CD4-positive, CD25-positive, alpha-beta regulatory T cell (primary cell): ENCODE results near the gene ME1. TPM values are rescaled to one million over a fixed set of nuclear protein-coding genes. Genes with fewer than 3 reads are reported as not detected.
"Not testable (repeated sequence)": the region's sequence is repeated elsewhere in the genome, so short reads cannot be mapped to it uniquely, and the experiment has no call there.

ENCODE experiments used
- ATAC-seq, 2 donors: fragments of 150-1000 bp; cut with Tn5 transposase; one replicate each; pipeline ENCODE4 v1.10.0; 2021; ENCODE audit warnings: low read depth in 2 of 2, moderate number of reproducible peaks in 2 of 2, moderate library complexity in 1 of 2
- DNase-seq, 3 donors: peaks; one replicate each; pipeline versions ENCODE4 v3.0.0 to v3.0.0-alpha.2; 2012 to 2022; ENCODE audit warnings: mixed read lengths in 1 of 3
- H3K27ac ChIP-seq: one replicate; pipeline ENCODE4 v1.7.0; 2013; ENCODE audit warnings: mild to moderate bottlenecking, low read length; ENCODE audit not compliant: insufficient read depth, poor library complexity, severe bottlenecking
- H3K27me3 ChIP-seq: one replicate; pipeline ENCODE4 v1.7.0; 2013; ENCODE audit warnings: low read length; ENCODE audit not compliant: control insufficient read depth, insufficient read depth
- H3K36me3 ChIP-seq: one replicate; pipeline ENCODE4 v1.7.0; 2013; ENCODE audit warnings: mild to moderate bottlenecking, low read length, moderate library complexity; ENCODE audit not compliant: control insufficient read depth, insufficient read depth
- H3K4me1 ChIP-seq: 2 replicates; pipeline ENCODE4 v1.7.0; 2013; ENCODE audit warnings: mild to moderate bottlenecking, low read length; ENCODE audit not compliant: insufficient read depth, control insufficient read depth, poor library complexity, severe bottlenecking
- H3K4me3 ChIP-seq: one replicate; pipeline ENCODE4 v1.7.0; 2013; ENCODE audit warnings: low read depth, mild to moderate bottlenecking, low read length, moderate library complexity
- H3K9me3 ChIP-seq, 2 experiments: 1 replicate in 1 of 2; 2 replicates in 1 of 2; pipeline ENCODE4 v1.7.0; 2013; ENCODE audit warnings: low read length in 2 of 2, mild to moderate bottlenecking in 1 of 2, moderate library complexity in 1 of 2; ENCODE audit not compliant: control insufficient read depth in 2 of 2
- H3K27ac Mint-ChIP-seq, 3 donors: one replicate each; pipeline ENCODE4 v1.8.0; 2020 to 2022; ENCODE audit warnings: mild to moderate bottlenecking in 3 of 3, mixed read lengths in 3 of 3, moderate library complexity in 2 of 3
- H3K27me3 Mint-ChIP-seq: one replicate; pipeline ENCODE4 v1.8.0; 2022; ENCODE audit warnings: mild to moderate bottlenecking, mixed read lengths
- H3K36me3 Mint-ChIP-seq: one replicate; pipeline ENCODE4 v1.8.0; 2020; ENCODE audit warnings: mixed read lengths
- H3K4me1 Mint-ChIP-seq, 4 donors: one replicate each; pipeline ENCODE4 v1.8.0; 2020 to 2022; ENCODE audit warnings: mixed read lengths in 4 of 4, mild to moderate bottlenecking in 1 of 4
- H3K4me3 Mint-ChIP-seq, 4 donors: one replicate each; pipeline ENCODE4 v1.8.0; 2020 to 2022; ENCODE audit warnings: mild to moderate bottlenecking in 4 of 4, mixed read lengths in 4 of 4, moderate library complexity in 3 of 4
- H3K9me3 Mint-ChIP-seq, 7 donors: one replicate each; pipeline ENCODE4 v1.8.0; 2020 to 2022; ENCODE audit warnings: mixed read lengths in 7 of 7, mild to moderate bottlenecking in 3 of 7, moderate library complexity in 2 of 7
- polyA plus RNA-seq, 4 donors: library from polyadenylated mRNA; unstranded; fragments of 300-500 nt; fragmentation: Illumina TruSeq; gene quantifications; one replicate each; pipeline ENCODE4 v1.2.3, GENCODE V29; 2021
- total RNA-seq: library from RNA; stranded (reverse); gene quantifications from one replicate; pipeline ENCODE4 v1.2.3, GENCODE V29; 2022

ME1 gene
- total and polyA plus RNA-seq, 5 donors from 2014 or later: not detected

DNA sequence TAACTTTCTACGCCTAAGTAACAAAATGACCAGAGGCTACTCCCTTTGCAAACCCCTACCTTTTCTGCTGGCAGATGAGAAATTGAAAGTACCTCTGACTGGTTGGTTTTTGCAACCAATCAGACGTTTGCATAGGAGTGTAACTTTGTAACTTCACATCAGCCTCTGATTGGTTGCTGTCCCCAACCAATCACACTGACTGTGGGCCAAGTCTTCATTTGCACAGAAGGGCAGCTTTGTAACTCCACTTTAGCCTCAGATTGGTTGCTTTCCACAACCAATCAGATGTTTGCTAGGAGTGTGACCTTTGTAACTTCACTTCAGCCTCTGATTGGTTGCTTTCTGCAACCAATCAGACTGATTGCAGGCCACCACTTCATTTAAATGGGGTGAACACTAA lies 89.1 kb downstream of the ME1 start:
- ATAC-seq: no peak
- peaks cover 11% of the 10 kb centered on the region for H3K27me3 Mint-ChIP-seq

DNA sequence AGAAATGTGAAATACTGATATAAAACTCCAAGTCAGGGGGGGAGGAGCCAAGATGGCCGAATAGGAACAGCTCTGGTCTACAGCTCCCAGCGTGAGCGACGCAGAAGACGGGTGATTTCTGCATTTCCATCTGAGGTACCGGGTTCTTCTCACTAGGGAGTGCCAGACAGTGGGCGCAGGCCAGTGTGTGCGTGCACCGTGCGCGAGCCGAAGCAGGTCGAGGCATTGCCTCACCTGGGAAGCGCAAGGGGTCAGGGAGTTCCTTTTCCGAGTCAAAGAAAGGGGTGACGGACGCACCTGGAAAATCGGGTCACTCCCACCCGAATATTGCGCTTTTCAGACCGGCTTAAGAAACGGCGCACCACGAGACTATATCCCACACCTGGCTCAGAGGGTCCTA lies 96.9 kb downstream of the ME1 start:
- H3K27ac ChIP-seq, H3K4me3 ChIP-seq, H3K27me3 Mint-ChIP-seq, H3K27ac Mint-ChIP-seq, H3K36me3 ChIP-seq, H3K4me1 Mint-ChIP-seq, DNase-seq, H3K36me3 Mint-ChIP-seq, H3K4me3 Mint-ChIP-seq, H3K27me3 ChIP-seq, H3K9me3 ChIP-seq, ATAC-seq, H3K9me3 Mint-ChIP-seq, H3K4me1 ChIP-seq: not testable (repeated sequence)

More for the DNA sequence above, 89.1 kb downstream of the ME1 start:
- H3K4me3 Mint-ChIP-seq: no peak overlapping the region
- H3K4me1 ChIP-seq: no peaks in the 10 kb centered on the region
- H3K9me3 ChIP-seq: no peaks in the 10 kb centered on the region
- H3K27ac Mint-ChIP-seq: no peak overlapping the region
- H3K36me3 ChIP-seq: no peaks in the 10 kb centered on the region
- H3K36me3 Mint-ChIP-seq: no peaks in the 10 kb centered on the region
- no peaks in the 10 kb centered on the region for H3K27me3 ChIP-seq
- H3K4me3 ChIP-seq: no peak overlapping the region
- DNase-seq: no peak
- H3K9me3 Mint-ChIP-seq: peaks cover 0 to 2% (median 0%) of the 10 kb centered on the region in 7 donors
- H3K27ac ChIP-seq: no peak overlapping the region
- no peaks in the 10 kb centered on the region for H3K4me1 Mint-ChIP-seq

DNA sequence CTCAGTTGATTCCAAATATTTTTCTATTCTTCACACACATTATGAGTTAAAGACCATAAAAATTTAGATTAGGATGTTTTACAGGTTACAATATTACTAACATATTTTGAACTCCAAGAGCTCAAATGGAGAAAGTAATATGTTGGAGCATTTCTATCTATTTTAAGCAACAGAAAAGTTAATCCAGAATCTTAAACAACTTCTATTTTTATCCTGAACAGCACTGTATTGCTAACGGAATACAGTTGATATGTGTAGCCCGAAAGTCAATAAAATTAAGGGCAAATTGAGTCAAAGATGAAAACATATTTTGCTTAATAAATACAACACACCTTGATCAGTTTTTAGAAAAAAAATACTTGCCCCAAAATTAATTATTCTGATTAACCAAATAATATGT lies 97.4 kb downstream of the ME1 start:
- Mint-ChIP-seq H3K4me3 (no peak overlapping the region), H3K9me3 (peaks cover 0 to 5% (median 2%) of the 10 kb centered on the region in 7 donors), H3K27ac (no peak overlapping the region), H3K4me1 (no peaks in the 10 kb centered on the region), H3K36me3 (no peaks in the 10 kb centered on the region), H3K27me3 (no peaks in the 10 kb centered on the region)
- ATAC-seq: no peak
- Histone ChIP-seq H3K36me3 (no peaks in the 10 kb centered on the region), H3K4me1 (no peaks in the 10 kb centered on the region), H3K4me3 (no peak overlapping the region), H3K9me3 (no peaks in the 10 kb centered on the region), H3K27ac (no peak overlapping the region), H3K27me3 (no peaks in the 10 kb centered on the region)
- DNase-seq: no peak

DNA sequence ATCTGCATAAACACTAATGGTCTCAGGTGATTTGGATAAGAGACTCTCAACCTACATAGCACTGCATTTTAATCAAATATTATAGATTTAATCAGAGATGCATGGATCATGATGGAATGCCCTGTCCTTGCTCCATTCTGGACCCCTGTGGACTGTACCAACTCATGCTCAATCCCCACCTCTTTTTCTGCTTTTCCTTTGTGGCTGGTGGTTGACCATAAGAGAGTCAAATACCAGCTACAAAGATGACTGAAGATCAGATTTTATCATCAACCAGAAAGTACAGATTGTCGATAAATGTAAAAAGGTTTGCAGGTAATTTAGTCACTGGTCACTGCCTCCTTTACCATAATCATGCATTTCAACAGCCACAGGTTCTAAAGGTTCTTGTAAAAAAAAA lies 116.2 kb downstream of the ME1 start:
- Histone ChIP-seq H3K27ac (no peak overlapping the region), H3K4me3 (no peak overlapping the region), H3K36me3 (no peaks in the 10 kb centered on the region), H3K4me1 (no peaks in the 10 kb centered on the region), H3K9me3 (no peaks in the 10 kb centered on the region), H3K27me3 (no peaks in the 10 kb centered on the region)
- Mint-ChIP-seq H3K4me1 (no peaks in the 10 kb centered on the region), H3K9me3 (peaks cover 0 to 4% (median 1%) of the 10 kb centered on the region in 7 donors), H3K36me3 (no peaks in the 10 kb centered on the region), H3K27ac (no peak overlapping the region), H3K4me3 (no peak overlapping the region), H3K27me3 (no peaks in the 10 kb centered on the region)
- ATAC-seq: no peak
- no peak for DNase-seq

DNA sequence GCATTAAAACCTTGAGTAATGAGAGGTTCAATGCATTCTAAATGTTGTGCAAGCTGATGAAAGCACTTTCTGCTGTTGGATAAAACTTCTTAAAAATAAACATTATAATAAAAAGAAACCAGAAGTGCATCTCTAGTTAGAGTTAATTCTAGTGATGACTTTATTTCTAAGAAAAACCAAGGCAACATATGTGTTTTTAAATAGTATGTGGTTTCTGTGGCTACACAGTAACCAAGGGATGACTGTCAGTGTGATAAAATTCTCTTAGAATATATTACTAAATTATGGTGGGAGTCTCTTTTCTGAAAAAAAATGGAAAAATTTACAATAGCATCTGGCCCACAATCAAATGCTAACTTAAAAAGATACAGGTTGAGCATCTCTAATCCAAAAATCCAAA lies 117.0 kb downstream of the ME1 start:
- Mint-ChIP-seq H3K27ac (no peak overlapping the region), H3K9me3 (peaks cover 0 to 4% (median 1%) of the 10 kb centered on the region in 7 donors), H3K27me3 (no peaks in the 10 kb centered on the region)

DNA sequence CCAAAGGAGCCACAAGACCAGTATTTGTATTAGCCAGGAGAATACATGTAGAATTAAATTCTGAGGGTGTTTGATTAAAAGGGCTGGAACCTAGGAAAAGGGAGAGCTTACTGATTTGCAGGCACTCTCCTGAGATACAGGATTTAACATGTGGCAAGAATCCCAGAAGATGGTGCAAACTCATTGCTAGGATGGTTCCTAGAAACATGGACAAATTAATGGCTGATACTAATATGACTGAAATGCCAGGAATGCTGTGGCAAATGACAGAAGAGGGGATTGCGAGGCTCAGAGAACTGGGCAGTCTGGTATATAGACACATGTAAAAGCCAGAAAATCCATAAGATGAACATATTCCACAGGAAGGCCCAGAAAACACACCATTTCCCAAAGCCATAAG lies 119.6 kb downstream of the ME1 start:
- Mint-ChIP-seq H3K27me3 (no peaks in the 10 kb centered on the region), H3K9me3 (peaks cover 0 to 2% (median 0%) of the 10 kb centered on the region in 7 donors), H3K4me3 (no peak overlapping the region), H3K27ac (no peak overlapping the region), H3K36me3 (no peaks in the 10 kb centered on the region), H3K4me1 (no peaks in the 10 kb centered on the region)
- no peaks in the 10 kb centered on the region for H3K27me3 ChIP-seq
- H3K27ac ChIP-seq: no peak overlapping the region
- no peaks in the 10 kb centered on the region for H3K36me3 ChIP-seq
- no peaks in the 10 kb centered on the region for H3K9me3 ChIP-seq
- DNase-seq (no peak), ATAC-seq (no peak)
- no peaks in the 10 kb centered on the region for H3K4me1 ChIP-seq
- no peak overlapping the region for H3K4me3 ChIP-seq

More for the DNA sequence above, 117.0 kb downstream of the ME1 start:
- Histone ChIP-seq H3K27ac (no peak overlapping the region), H3K4me1 (no peaks in the 10 kb centered on the region), H3K27me3 (no peaks in the 10 kb centered on the region), H3K9me3 (no peaks in the 10 kb centered on the region), H3K36me3 (no peaks in the 10 kb centered on the region), H3K4me3 (no peak overlapping the region)
- H3K4me1 Mint-ChIP-seq: no peaks in the 10 kb centered on the region
- no peak for ATAC-seq
- H3K36me3 Mint-ChIP-seq: no peaks in the 10 kb centered on the region
- DNase-seq: no peak
- no peak overlapping the region for H3K4me3 Mint-ChIP-seq

DNA sequence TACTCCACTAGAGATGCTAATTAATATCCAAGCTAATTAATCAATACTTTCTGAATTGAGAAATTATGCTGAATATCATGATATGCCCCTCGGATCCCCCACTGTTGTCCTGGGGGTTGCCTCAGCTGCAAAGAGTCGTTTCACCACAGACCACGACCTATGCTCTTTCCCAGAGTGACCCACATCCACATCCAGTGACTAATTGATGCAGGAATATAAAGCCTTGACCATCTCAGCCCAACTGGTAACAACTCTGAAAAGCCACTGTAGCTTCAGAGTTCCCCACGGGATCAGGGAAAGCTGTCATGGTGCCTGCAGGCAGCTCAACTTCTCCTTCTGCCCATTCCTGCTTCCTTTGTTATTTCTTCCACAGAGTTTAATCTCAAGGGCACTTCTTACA lies 120.8 kb downstream of the ME1 start:
- H3K27ac Mint-ChIP-seq: no peak overlapping the region
- Histone ChIP-seq H3K27me3 (no peaks in the 10 kb centered on the region), H3K36me3 (no peaks in the 10 kb centered on the region), H3K9me3 (no peaks in the 10 kb centered on the region), H3K4me3 (no peak overlapping the region), H3K27ac (no peak overlapping the region), H3K4me1 (no peaks in the 10 kb centered on the region)
- H3K27me3 Mint-ChIP-seq: no peaks in the 10 kb centered on the region
- peaks cover 0 to 5% (median 0%) of the 10 kb centered on the region in 7 donors for H3K9me3 Mint-ChIP-seq
- no peaks in the 10 kb centered on the region for H3K4me1 Mint-ChIP-seq
- no peak for ATAC-seq
- no peaks in the 10 kb centered on the region for H3K36me3 Mint-ChIP-seq
- no peak overlapping the region for H3K4me3 Mint-ChIP-seq
- no peak for DNase-seq

DNA sequence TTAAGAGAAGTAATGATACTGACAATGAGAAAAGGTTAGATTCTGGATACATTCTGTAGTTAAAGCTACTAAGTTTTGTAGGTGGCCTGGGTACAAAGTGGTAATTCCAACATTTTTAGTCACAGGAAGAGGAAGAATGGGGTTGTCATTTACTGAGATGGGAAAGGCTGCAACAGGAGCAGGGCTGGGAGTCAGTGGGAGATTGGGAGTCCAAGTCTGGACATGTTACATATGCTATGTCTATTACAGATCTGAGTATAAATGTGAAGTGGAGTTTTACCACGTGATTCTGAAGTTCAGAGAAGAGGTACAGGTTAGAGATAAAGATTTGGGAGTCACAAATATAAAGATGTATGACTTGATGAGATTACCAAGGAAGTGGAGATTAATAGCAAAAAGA lies 121.5 kb downstream of the ME1 start:
- Mint-ChIP-seq H3K27ac (no peak overlapping the region), H3K9me3 (peaks cover 0 to 5% (median 0%) of the 10 kb centered on the region in 7 donors), H3K4me1 (no peaks in the 10 kb centered on the region), H3K4me3 (no peak overlapping the region), H3K27me3 (no peaks in the 10 kb centered on the region), H3K36me3 (no peaks in the 10 kb centered on the region)
- no peaks in the 10 kb centered on the region for H3K36me3 ChIP-seq
- H3K9me3 ChIP-seq: no peaks in the 10 kb centered on the region
- ATAC-seq (no peak), DNase-seq (no peak)
- no peak overlapping the region for H3K27ac ChIP-seq
- H3K4me1 ChIP-seq: no peaks in the 10 kb centered on the region
- H3K27me3 ChIP-seq: no peaks in the 10 kb centered on the region
- H3K4me3 ChIP-seq: no peak overlapping the region
